SK-N-SH (cell line): ENCODE data around the gene GALNT6. TPM values are rescaled to one million over a fixed set of nuclear protein-coding genes. Genes with fewer than 3 reads are reported as not detected.

Experiments used
- CTCF ChIA-PET: fragments of 300-600, 350-600 bp; formaldehyde crosslinking; extraction: SDS; loops from one replicate; lab custom pipeline; 2021; lab: Yijun Ruan, JAX
- POLR2A ChIA-PET: fragments of 350-600 bp; sonication (Branson Sonifier 250); formaldehyde crosslinking; extraction: SDS; loops from one replicate; lab custom pipeline; 2020; ENCODE audit warnings: antibody characterized with exemption, inconsistent platforms; lab: Yijun Ruan, JAX
- DNase-seq: peaks from one replicate; pipeline ENCODE4 v3.0.0; 2012
- H2AFZ ChIP-seq: fragments of 200-600 bp; sonication (generic); 2 replicates; pipeline ENCODE4 v1.8.1; 2016; ENCODE audit warnings: antibody characterized with exemption, mild to moderate bottlenecking, low read depth
- H3F3A ChIP-seq: fragments of 200-600 bp; sonication (generic); replicated peaks from 2 replicates; pipeline ENCODE3; 2016; ENCODE audit warnings: antibody characterized with exemption, mild to moderate bottlenecking; ENCODE audit not compliant: insufficient read depth
- H3K27ac ChIP-seq, 2 experiments: fragments of 200-500 bp in 1 of 2; fragments of 200-600 bp in 1 of 2; sonication (Bioruptor generic) in 1 of 2; sonication (generic), shearing (Covaris generic) in 1 of 2; 2 replicates each; pipeline versions ENCODE4 v1.5.1 to v1.6.1; 2014 to 2016; ENCODE audit warnings: low read depth in 2 of 2, inconsistent platforms in 1 of 2, low read length in 1 of 2, mild to moderate bottlenecking in 1 of 2, mixed read lengths in 1 of 2
- H3K27me3 ChIP-seq: fragments of 200-600 bp; sonication (generic), shearing (Covaris generic); 2 replicates; pipeline ENCODE4 v1.6.1; 2016; ENCODE audit warnings: mixed run types; ENCODE audit not compliant: insufficient read depth
- H3K36me3 ChIP-seq, 2 experiments: fragments of 200-500 bp in 1 of 2; fragments of 200-600 bp in 1 of 2; sonication (Bioruptor generic) in 1 of 2; sonication (generic) in 1 of 2; replicated peaks in 1 of 2; 2 replicates each; pipeline versions ENCODE3 to v1.5.1; 2014 to 2016; ENCODE audit warnings: low read length in 1 of 2, mild to moderate bottlenecking in 1 of 2; ENCODE audit not compliant: insufficient read depth in 2 of 2, control insufficient read depth in 1 of 2
- H3K4me1 ChIP-seq, 2 experiments: fragments of 200-500 bp in 1 of 2; fragments of 200-600 bp in 1 of 2; sonication (Bioruptor generic) in 1 of 2; sonication (generic), shearing (Covaris generic) in 1 of 2; 2 replicates each; pipeline versions ENCODE4 v1.5.1 to v1.6.1; 2014 to 2016; ENCODE audit warnings: low read depth in 1 of 2, low read length in 1 of 2, mixed run types in 1 of 2; ENCODE audit not compliant: insufficient read depth in 2 of 2, control insufficient read depth in 1 of 2
- H3K4me2 ChIP-seq: fragments of 200-600 bp; sonication (generic), shearing (Covaris generic); 2 replicates; pipeline ENCODE4 v1.6.1; 2017; ENCODE audit warnings: mixed run types
- H3K4me3 ChIP-seq, 2 experiments: fragments of 200-500 bp in 1 of 2; fragments of 200-600 bp in 1 of 2; sonication (Bioruptor generic) in 1 of 2; sonication (generic), shearing (Covaris generic) in 1 of 2; 2 replicates each; pipeline versions ENCODE4 v1.5.1 to v1.8.1; 2014 to 2016; ENCODE audit warnings: low read depth in 2 of 2, inconsistent platforms in 1 of 2, low read length in 1 of 2, mild to moderate bottlenecking in 1 of 2, mixed read lengths in 1 of 2, moderate library complexity in 1 of 2
- H3K79me2 ChIP-seq: fragments of 200-600 bp; sonication (generic); 2 replicates; pipeline ENCODE4 v1.8.1; 2017; ENCODE audit warnings: mild to moderate bottlenecking; ENCODE audit not compliant: insufficient read depth
- H3K9ac ChIP-seq: fragments of 200-600 bp; sonication (generic); 2 replicates; pipeline ENCODE4 v1.6.1; 2017; ENCODE audit warnings: mixed run types
- H3K9me2 ChIP-seq: fragments of 200-600 bp; sonication (generic); 2 replicates; pipeline ENCODE4 v1.6.1; 2017; ENCODE audit warnings: mixed run types
- H3K9me3 ChIP-seq: fragments of 200-600 bp; sonication (generic); 2 replicates; pipeline ENCODE4 v1.6.1; 2017; ENCODE audit warnings: mixed run types, mild to moderate bottlenecking, moderate library complexity
- H4K20me1 ChIP-seq: fragments of 200-600 bp; sonication (generic); 2 replicates; pipeline ENCODE4 v1.6.1; 2017; ENCODE audit warnings: mild to moderate bottlenecking, mixed run types; ENCODE audit not compliant: insufficient read depth
- EZH2phosphoT487 ChIP-seq: fragments of 200-600 bp; sonication (generic); IDR thresholded peaks from 2 replicates; pipeline ENCODE4 v1.6.1; 2017; ENCODE audit warnings: low read depth, mixed run types, mild to moderate bottlenecking, antibody characterized with exemption, moderate library complexity, borderline replicate concordance
- FOSL2 ChIP-seq: IDR thresholded peaks from 2 replicates; pipeline ENCODE4 v1.4.0; 2012; ENCODE audit warnings: low read depth, mild to moderate bottlenecking, moderate library complexity, borderline replicate concordance
- IRF3 ChIP-seq: fragments of 150-350 bp; IDR thresholded peaks from 2 replicates; pipeline ENCODE4 v1.6.1; 2016; ENCODE audit warnings: mild to moderate bottlenecking, low read depth, low read length
- JUND ChIP-seq: IDR thresholded peaks from 2 replicates; pipeline ENCODE4 v1.4.0; 2012
- MEF2A ChIP-seq: IDR thresholded peaks from 2 replicates; pipeline ENCODE4 v1.4.0; 2012; ENCODE audit warnings: low read depth, borderline replicate concordance
- MXI1 ChIP-seq: IDR thresholded peaks from 2 replicates; pipeline ENCODE4 v1.6.1; 2012; ENCODE audit warnings: mild to moderate bottlenecking, low read depth, low read length, improper control_type of control experiment
- NRF1 ChIP-seq: IDR thresholded peaks from 2 replicates; pipeline ENCODE4 v1.6.1; 2012; ENCODE audit warnings: low read depth, mild to moderate bottlenecking, low read length
- PBX3 ChIP-seq: IDR thresholded peaks from 2 replicates; pipeline ENCODE4; 2012
- RCOR1 ChIP-seq: fragments of 150-350 bp; IDR thresholded peaks from 2 replicates; pipeline ENCODE4 v1.6.1; 2017; ENCODE audit warnings: antibody characterized with exemption, low read length
- REST ChIP-seq: IDR thresholded peaks from 2 replicates; pipeline ENCODE4 v1.6.1; 2012; ENCODE audit warnings: mild to moderate bottlenecking, low read depth, low read length, moderate library complexity
- SMC3 ChIP-seq: IDR thresholded peaks from 2 replicates; pipeline ENCODE4 v1.6.1; 2012; ENCODE audit warnings: low read depth, low read length, improper control_type of control experiment
- TCF12 ChIP-seq: IDR thresholded peaks from 2 replicates; pipeline ENCODE4 v1.4.0; 2012
- YY1 ChIP-seq: IDR thresholded peaks from 2 replicates; pipeline ENCODE4 v1.4.0; 2012; ENCODE audit warnings: low read depth, mild to moderate bottlenecking
- WGBS: methylation state at CpG from one replicate; pipeline ENCODE4 v1.1.6; 2017; ENCODE audit warnings: low lambda C conversion rate; 5-methylcytosine and 5-hydroxymethylcytosine counted together
- polyA plus RNA-seq, 3 experiments: library from polyadenylated mRNA; depleted of rRNA; stranded (reverse); fragments of >200 nt; gene quantifications; 2 replicates each; pipeline ENCODE4 v1.2.3, GENCODE V29; 2012
- TF ChIP-seq, protein P1 (sequence below): IDR thresholded peaks from 2 replicates; pipeline ENCODE4 v1.4.0; 2012; ENCODE audit warnings: low read depth

The GALNT6 gene
- polyA plus RNA-seq, 1 of the 3 experiments (the other 2 are of a cell fraction) = 0.74 TPM

DNA sequence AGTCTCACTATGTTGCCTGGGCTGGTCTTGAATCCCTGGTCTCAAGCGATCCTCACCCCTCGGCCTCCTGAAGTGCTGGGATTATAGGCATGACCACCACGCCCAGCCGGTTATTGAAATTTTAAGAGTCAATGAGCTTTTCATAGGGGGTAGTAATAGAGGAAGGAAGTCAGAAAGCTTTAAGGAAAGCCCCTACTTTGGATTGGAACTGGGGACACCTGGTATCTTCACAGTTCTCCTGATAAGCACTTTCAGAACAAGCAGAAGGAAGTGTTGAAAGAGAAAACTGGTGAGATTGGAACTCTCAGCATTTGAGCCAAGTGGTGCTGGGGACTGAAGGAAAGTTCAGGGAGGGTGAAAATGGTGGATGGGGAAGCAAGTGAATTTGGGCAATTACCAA, 38.5 kb upstream of the GALNT6 start:
- no peaks in the 10 kb centered on the region for H4K20me1 ChIP-seq
- 98% methylated on average over 4 of the region's 4 CpGs for WGBS

More for the DNA sequence above, 38.5 kb upstream of the GALNT6 start:
- ChIA-PET POLR2A (no interaction called here), CTCF (interaction anchor here (0.8 to 16.5 kb wide), 5 partner anchors 8 to 445 kb away, joined by 3 to 418 read pairs (median 3); no protein-coding TSS in a partner anchor)
- no peak overlapping the region for H3K4me3 ChIP-seq
- no peaks in the 10 kb centered on the region for H3F3A ChIP-seq
- H3K4me2 ChIP-seq = no peak overlapping the region
- no peaks in the 10 kb centered on the region for H3K9me2 ChIP-seq
- peaks cover 6% of the 10 kb centered on the region; the same call in 1 of the 2 replicates for H3K79me2 ChIP-seq
- no peaks in the 10 kb centered on the region for H3K27me3 ChIP-seq
- no peak overlapping the region for H3K9ac ChIP-seq
- peaks cover 0 to 24% of the 10 kb centered on the region in 2 experiments; a peak in 2 of 4 replicates for H3K4me1 ChIP-seq
- no peak overlapping the region for H3K27ac ChIP-seq
- H3K36me3 ChIP-seq = no peaks in the 10 kb centered on the region
- no peak overlapping the region for H2AFZ ChIP-seq
- TF ChIP-seq MXI1 = no peak
- no peak for TF ChIP-seq TCF12
- TF ChIP-seq PBX3 = no peak
- TF ChIP-seq MEF2A = no peak
- no peak for TF ChIP-seq RCOR1
- no peak for TF ChIP-seq YY1
- no peak for TF ChIP-seq FOSL2
- TF ChIP-seq REST = no peak
- no peak for TF ChIP-seq IRF3
- TF ChIP-seq, protein P1, sequence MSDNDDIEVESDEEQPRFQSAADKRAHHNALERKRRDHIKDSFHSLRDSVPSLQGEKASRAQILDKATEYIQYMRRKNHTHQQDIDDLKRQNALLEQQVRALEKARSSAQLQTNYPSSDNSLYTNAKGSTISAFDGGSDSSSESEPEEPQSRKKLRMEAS = no peak
- TF ChIP-seq NRF1 = no peak
- TF ChIP-seq EZH2phosphoT487 = no peak
- no peak for TF ChIP-seq JUND
- TF ChIP-seq SMC3 = no peak
- no peak for DNase-seq
- H3K9me3 ChIP-seq = no peaks in the 10 kb centered on the region
